H9 (cell line): ENCODE results near the gene MAP3K5. TPM values are rescaled to one million over a fixed set of nuclear protein-coding genes. Genes with fewer than 3 reads are reported as not detected.

Experiments used
- DNase-seq: peaks from one replicate; pipeline ENCODE4 v3.0.0-alpha.2; 2017
- H2AFZ ChIP-seq: one replicate; pipeline ENCODE4 v1.6.1; 2013; ENCODE audit warnings: mild to moderate bottlenecking, low read length, control low read depth, moderate library complexity
- H2AK5ac ChIP-seq: 2 replicates; pipeline ENCODE4 v1.6.1; 2013; ENCODE audit warnings: low read length, control low read depth, mixed read lengths; ENCODE audit not compliant: insufficient read length
- H2BK120ac ChIP-seq: one replicate; pipeline ENCODE4 v1.6.1; 2013; ENCODE audit warnings: low read depth, mild to moderate bottlenecking, low read length, control low read depth, inconsistent platforms; ENCODE audit not compliant: poor library complexity, severe bottlenecking
- H2BK12ac ChIP-seq: 2 replicates; pipeline ENCODE4 v1.6.1; 2013; ENCODE audit warnings: low read length, control low read depth, mixed read lengths, low read depth; ENCODE audit not compliant: insufficient read length
- H2BK15ac ChIP-seq: 2 replicates; pipeline ENCODE4 v1.6.1; 2013; ENCODE audit warnings: low read depth, low read length, control low read depth
- H2BK20ac ChIP-seq: one replicate; pipeline ENCODE4 v1.6.1; 2013; ENCODE audit warnings: low read depth, mild to moderate bottlenecking, low read length, control low read depth, inconsistent platforms; ENCODE audit not compliant: poor library complexity, severe bottlenecking
- H2BK5ac ChIP-seq: 2 replicates; pipeline ENCODE4 v1.6.1; 2013; ENCODE audit warnings: low read length, control low read depth, mixed read lengths; ENCODE audit not compliant: insufficient read length
- H3K14ac ChIP-seq: 2 replicates; pipeline ENCODE4 v1.6.1; 2013; ENCODE audit warnings: low read length, control low read depth; ENCODE audit not compliant: insufficient read depth
- H3K18ac ChIP-seq: 2 replicates; pipeline ENCODE4 v1.6.1; 2013; ENCODE audit warnings: low read depth, mild to moderate bottlenecking, mixed read lengths, low read length, control low read depth; ENCODE audit not compliant: insufficient read length
- H3K23ac ChIP-seq: 2 replicates; pipeline ENCODE4 v1.6.1; 2013; ENCODE audit warnings: low read length, control low read depth, mixed read lengths, low read depth; ENCODE audit not compliant: insufficient read length
- H3K23me2 ChIP-seq: 2 replicates; pipeline ENCODE4 v1.6.1; 2013; ENCODE audit warnings: low read depth, mild to moderate bottlenecking, mixed read lengths, low read length, control low read depth; ENCODE audit not compliant: insufficient read length, poor library complexity, severe bottlenecking
- H3K27ac ChIP-seq: 2 replicates; pipeline ENCODE4 v1.5.1; 2013; ENCODE audit warnings: low read length, control low read depth, mixed read lengths, low read depth; ENCODE audit not compliant: insufficient read length
- H3K27me3 ChIP-seq: 2 replicates; pipeline ENCODE4 v1.6.1; 2013; ENCODE audit warnings: low read length, control low read depth, inconsistent platforms; ENCODE audit not compliant: insufficient read depth
- H3K4ac ChIP-seq: 2 replicates; pipeline ENCODE4 v1.6.1; 2013; ENCODE audit warnings: low read depth, mild to moderate bottlenecking, control low read depth, inconsistent platforms, low read length, moderate library complexity
- H3K4me1 ChIP-seq: 2 replicates; pipeline ENCODE4 v1.6.1; 2013; ENCODE audit warnings: low read length, control low read depth, inconsistent platforms; ENCODE audit not compliant: insufficient read depth
- H3K4me2 ChIP-seq: 2 replicates; pipeline ENCODE4 v1.6.1; 2013; ENCODE audit warnings: low read length, control low read depth, mixed read lengths; ENCODE audit not compliant: insufficient read length, insufficient read depth
- H3K56ac ChIP-seq: 2 replicates; pipeline ENCODE4 v1.6.1; 2013; ENCODE audit warnings: low read depth, mild to moderate bottlenecking, mixed read lengths, low read length, control low read depth; ENCODE audit not compliant: insufficient read length
- H3K79me1 ChIP-seq: 2 replicates; pipeline ENCODE4 v1.6.1; 2013; ENCODE audit warnings: low read depth, mild to moderate bottlenecking, moderate library complexity, low read length, control low read depth, inconsistent platforms; ENCODE audit not compliant: insufficient read depth, poor library complexity, severe bottlenecking
- H3K79me2 ChIP-seq: 2 replicates; pipeline ENCODE4 v1.6.1; 2013; ENCODE audit warnings: low read length, control low read depth, inconsistent platforms; ENCODE audit not compliant: insufficient read depth
- H3K9ac ChIP-seq: 2 replicates; pipeline ENCODE4 v1.6.1; 2013; ENCODE audit warnings: low read length, control low read depth, mixed read lengths; ENCODE audit not compliant: insufficient read length; ENCODE audit errors: extremely low read depth
- H3K9me3 ChIP-seq: one replicate; pipeline ENCODE4 v1.6.1; 2013; ENCODE audit warnings: low read depth, low read length, inconsistent platforms; ENCODE audit not compliant: control insufficient read depth
- H3T11ph ChIP-seq: one replicate; pipeline ENCODE4 v1.6.1; 2013; ENCODE audit warnings: mild to moderate bottlenecking, low read length, control low read depth, inconsistent platforms
- H4K20me1 ChIP-seq: one replicate; pipeline ENCODE4 v1.6.1; 2013; ENCODE audit not compliant: control insufficient read depth, insufficient read length, insufficient read depth
- H4K5ac ChIP-seq: 2 replicates; pipeline ENCODE4 v1.6.1; 2013; ENCODE audit warnings: low read depth, mild to moderate bottlenecking, mixed read lengths, low read length, control low read depth; ENCODE audit not compliant: insufficient read length
- H4K8ac ChIP-seq: replicated peaks from 2 replicates; pipeline ENCODE4 v1.6.1; 2013; ENCODE audit warnings: low read length, control low read depth, mixed read lengths, low read depth; ENCODE audit not compliant: insufficient read length
- H4K91ac ChIP-seq: 2 replicates; pipeline ENCODE4 v1.6.1; 2013; ENCODE audit warnings: low read depth, mild to moderate bottlenecking, moderate library complexity, mixed read lengths, low read length, control low read depth; ENCODE audit not compliant: insufficient read length
- H3K27ac Mint-ChIP-seq, 3 experiments: 2 replicates in 2 of 3; 3 replicates in 1 of 3; pipeline ENCODE4 v1.8.0; 2020 to 2021; ENCODE audit warnings: mixed read lengths in 3 of 3, mild to moderate bottlenecking in 1 of 3, moderate library complexity in 1 of 3
- H3K27me3 Mint-ChIP-seq: 2 replicates; pipeline ENCODE4 v1.8.0; 2021; ENCODE audit warnings: low read depth, mild to moderate bottlenecking, moderate library complexity, mixed read lengths
- H3K36me3 Mint-ChIP-seq, 3 experiments: 2 replicates in 2 of 3; 3 replicates in 1 of 3; pipeline ENCODE4 v1.8.0; 2020 to 2021; ENCODE audit warnings: low read depth in 3 of 3, mixed read lengths in 3 of 3; ENCODE audit not compliant: insufficient read depth in 1 of 3
- H3K4me1 Mint-ChIP-seq, 2 experiments: 2 replicates each; pipeline ENCODE4 v1.8.0; 2020; ENCODE audit warnings: mixed read lengths in 2 of 2
- H3K4me3 Mint-ChIP-seq, 2 experiments: 2 replicates in 1 of 2; 3 replicates in 1 of 2; pipeline ENCODE4 v1.8.0; 2020 to 2021; ENCODE audit warnings: mild to moderate bottlenecking in 2 of 2, mixed read lengths in 2 of 2, moderate library complexity in 1 of 2
- H3K9me3 Mint-ChIP-seq, 2 experiments: 2 replicates in 1 of 2; 3 replicates in 1 of 2; pipeline ENCODE4 v1.8.0; 2020; ENCODE audit warnings: mild to moderate bottlenecking in 2 of 2, mixed read lengths in 2 of 2, moderate library complexity in 1 of 2
- WGBS: extraction: QIAGEN DNeasy Blood & Tissue Kit; methylation state at CpG from one replicate; pipeline ENCODE4 v1.1.7; 2013; ENCODE audit warnings: missing lambda C conversion rate, low lambda C conversion rate, mixed read lengths; ENCODE audit not compliant: insufficient read length; ENCODE audit errors: extremely low coverage; 5-methylcytosine and 5-hydroxymethylcytosine counted together
- total RNA-seq: library from RNA; stranded (reverse); gene quantifications from 2 replicates; pipeline ENCODE4 v1.2.1, GENCODE V29; 2021
- TF ChIP-seq, protein P1 (sequence below): fragments of 200-600 bp; sonication (generic); conservative IDR thresholded peaks from 3 replicates; pipeline ENCODE4 v1.8.0; 2021; ENCODE audit warnings: antibody characterized with exemption, mild to moderate bottlenecking

MAP3K5 gene
- total RNA-seq, 1 experiment from 2014 or later, result 1.6 TPM

DNA sequence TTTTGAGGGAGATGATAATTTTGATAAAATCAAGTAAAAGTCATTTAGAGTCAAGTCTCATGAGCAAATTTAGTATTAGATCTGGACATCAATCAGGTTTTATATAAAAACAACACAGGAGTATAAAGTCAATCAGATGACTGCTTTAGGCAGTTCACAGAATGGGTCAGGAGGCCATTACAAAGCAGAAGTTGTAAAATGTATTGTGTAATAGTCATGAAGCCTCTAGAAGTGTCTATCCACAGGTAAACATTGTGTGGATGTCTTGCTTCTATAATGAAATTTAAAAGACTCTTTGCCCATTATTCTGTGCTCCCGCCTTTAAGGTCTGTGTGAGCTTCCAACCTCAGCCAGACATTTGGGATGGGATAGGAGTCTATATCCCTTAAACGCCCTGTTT is 270.9 kb downstream of the MAP3K5 start:
- H3K4me2 ChIP-seq, result no peak overlapping the region
- no peak overlapping the region for H2BK15ac ChIP-seq
- no peaks in the 10 kb centered on the region for H3K27me3 ChIP-seq
- peaks cover 6% of the 10 kb centered on the region for H3K79me1 ChIP-seq
- H3T11ph ChIP-seq, result no peak overlapping the region
- no peak overlapping the region for H2BK5ac ChIP-seq
- H3K27ac ChIP-seq, result no peak overlapping the region
- no peaks in the 10 kb centered on the region for H3K23me2 ChIP-seq
- no peak overlapping the region for H2BK20ac ChIP-seq
- no peak overlapping the region for H3K9ac ChIP-seq
- no peak overlapping the region for H2AFZ ChIP-seq
- H3K14ac ChIP-seq, result no peak overlapping the region
- no peak overlapping the region for H3K4me3 Mint-ChIP-seq
- H4K20me1 ChIP-seq, result no peaks in the 10 kb centered on the region
- no peaks in the 10 kb centered on the region for H3K9me3 ChIP-seq
- peaks cover 0 to 4% (median 2%) of the 10 kb centered on the region in 3 experiments; a peak in 2 of 7 replicates for H3K36me3 Mint-ChIP-seq
- H3K27ac Mint-ChIP-seq, result no peak overlapping the region
- no peak overlapping the region for H3K23ac ChIP-seq
- H3K4me1 ChIP-seq, result peaks cover 18% of the 10 kb centered on the region
- peaks cover 32 to 50% of the 10 kb centered on the region in 2 experiments for H3K4me1 Mint-ChIP-seq
- H3K79me2 ChIP-seq, result peaks cover 2% of the 10 kb centered on the region; the same call in 1 of the 2 replicates
- H3K18ac ChIP-seq, result no peak overlapping the region
- no peak overlapping the region for H4K91ac ChIP-seq
- H3K56ac ChIP-seq, result no peak overlapping the region
- H2AK5ac ChIP-seq, result no peak overlapping the region
- no peak overlapping the region for H4K8ac ChIP-seq
- H3K9me3 Mint-ChIP-seq, result no peaks in the 10 kb centered on the region
- no peak for DNase-seq
- no peak overlapping the region for H4K5ac ChIP-seq
- WGBS, result no CpG with 5 or more reads among the region's 2 CpGs
- TF ChIP-seq, protein P1, sequence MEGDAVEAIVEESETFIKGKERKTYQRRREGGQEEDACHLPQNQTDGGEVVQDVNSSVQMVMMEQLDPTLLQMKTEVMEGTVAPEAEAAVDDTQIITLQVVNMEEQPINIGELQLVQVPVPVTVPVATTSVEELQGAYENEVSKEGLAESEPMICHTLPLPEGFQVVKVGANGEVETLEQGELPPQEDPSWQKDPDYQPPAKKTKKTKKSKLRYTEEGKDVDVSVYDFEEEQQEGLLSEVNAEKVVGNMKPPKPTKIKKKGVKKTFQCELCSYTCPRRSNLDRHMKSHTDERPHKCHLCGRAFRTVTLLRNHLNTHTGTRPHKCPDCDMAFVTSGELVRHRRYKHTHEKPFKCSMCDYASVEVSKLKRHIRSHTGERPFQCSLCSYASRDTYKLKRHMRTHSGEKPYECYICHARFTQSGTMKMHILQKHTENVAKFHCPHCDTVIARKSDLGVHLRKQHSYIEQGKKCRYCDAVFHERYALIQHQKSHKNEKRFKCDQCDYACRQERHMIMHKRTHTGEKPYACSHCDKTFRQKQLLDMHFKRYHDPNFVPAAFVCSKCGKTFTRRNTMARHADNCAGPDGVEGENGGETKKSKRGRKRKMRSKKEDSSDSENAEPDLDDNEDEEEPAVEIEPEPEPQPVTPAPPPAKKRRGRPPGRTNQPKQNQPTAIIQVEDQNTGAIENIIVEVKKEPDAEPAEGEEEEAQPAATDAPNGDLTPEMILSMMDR, result no peak
- H3K27me3 Mint-ChIP-seq, result no peaks in the 10 kb centered on the region
- H3K4ac ChIP-seq, result no peak overlapping the region
- H2BK12ac ChIP-seq, result no peak overlapping the region
- no peak overlapping the region for H2BK120ac ChIP-seq
